Upper lobe of left lung (tissue), 4 donors: ENCODE data around the gene ZDHHC8.

ENCODE experiments used
- POLR2A ChIP-seq, 4 donors: fragments of 450-650 bp; IDR thresholded peaks; one replicate each; pipeline ENCODE4 v1.5.1; 2016 to 2017; ENCODE audit warnings: antibody characterized with exemption in 4 of 4, mild to moderate bottlenecking in 2 of 4
- TF ChIP-seq, protein P1 (sequence below), 6 experiments: fragments of 450-650 bp in 4 of 6; fragments of 200-600 bp in 2 of 6; sonication (generic) in 2 of 6; IDR thresholded peaks; one replicate each; pipeline ENCODE4 v1.5.1; 2016 to 2019; ENCODE audit warnings: antibody characterized with exemption in 6 of 6

DNA sequence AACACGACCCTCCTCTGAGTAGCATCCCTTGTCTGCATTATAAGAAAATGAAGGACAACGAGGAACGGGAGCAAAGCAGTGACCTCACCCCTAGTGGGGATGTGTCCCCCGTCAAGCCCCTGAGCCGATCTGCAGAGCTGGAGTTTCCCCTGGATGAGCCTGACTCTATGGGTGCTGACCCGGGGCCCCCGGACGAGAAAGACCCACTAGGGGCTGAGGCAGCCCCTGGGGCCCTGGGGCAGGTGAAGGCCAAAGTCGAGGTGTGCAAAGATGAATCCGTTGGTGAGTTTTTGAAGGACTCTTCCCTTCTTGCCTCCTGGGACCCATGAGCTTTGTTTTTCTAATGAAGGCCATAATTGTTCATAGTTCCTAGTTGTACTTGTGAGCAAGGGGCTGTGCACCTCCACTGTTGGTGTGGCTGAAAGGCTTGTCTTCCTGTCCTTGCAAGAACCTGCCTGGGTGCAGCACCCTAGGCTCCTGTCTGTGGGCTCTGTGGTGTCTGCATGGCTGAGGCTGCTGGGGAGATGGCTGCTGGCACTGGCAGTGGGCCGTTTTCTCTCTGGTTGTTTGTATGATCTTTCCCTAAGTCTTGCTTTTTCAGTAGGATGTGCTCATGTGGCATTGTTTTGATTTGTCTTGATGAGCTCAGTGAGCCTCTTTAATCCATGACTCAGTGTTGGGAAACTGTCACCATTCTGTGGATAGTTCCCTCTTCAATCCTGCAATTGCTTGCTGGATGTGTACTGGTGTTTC is 41.5 kb upstream of the ZDHHC8 start:
- TF ChIP-seq POLR2A (IDR thresholded peaks at IDR 0.05): no peak
- TF ChIP-seq, protein P1, sequence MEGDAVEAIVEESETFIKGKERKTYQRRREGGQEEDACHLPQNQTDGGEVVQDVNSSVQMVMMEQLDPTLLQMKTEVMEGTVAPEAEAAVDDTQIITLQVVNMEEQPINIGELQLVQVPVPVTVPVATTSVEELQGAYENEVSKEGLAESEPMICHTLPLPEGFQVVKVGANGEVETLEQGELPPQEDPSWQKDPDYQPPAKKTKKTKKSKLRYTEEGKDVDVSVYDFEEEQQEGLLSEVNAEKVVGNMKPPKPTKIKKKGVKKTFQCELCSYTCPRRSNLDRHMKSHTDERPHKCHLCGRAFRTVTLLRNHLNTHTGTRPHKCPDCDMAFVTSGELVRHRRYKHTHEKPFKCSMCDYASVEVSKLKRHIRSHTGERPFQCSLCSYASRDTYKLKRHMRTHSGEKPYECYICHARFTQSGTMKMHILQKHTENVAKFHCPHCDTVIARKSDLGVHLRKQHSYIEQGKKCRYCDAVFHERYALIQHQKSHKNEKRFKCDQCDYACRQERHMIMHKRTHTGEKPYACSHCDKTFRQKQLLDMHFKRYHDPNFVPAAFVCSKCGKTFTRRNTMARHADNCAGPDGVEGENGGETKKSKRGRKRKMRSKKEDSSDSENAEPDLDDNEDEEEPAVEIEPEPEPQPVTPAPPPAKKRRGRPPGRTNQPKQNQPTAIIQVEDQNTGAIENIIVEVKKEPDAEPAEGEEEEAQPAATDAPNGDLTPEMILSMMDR (IDR thresholded peaks at IDR 0.05): no peak
